HepG2 (cell line): Measurements from ENCODE around the gene ZFAND3.

Experiments used
- FOXK2 ChIP-seq: fragments of 450-650 bp; IDR thresholded peaks from 2 replicates; pipeline ENCODE4 v1.6.1; 2016
- GABPB1 ChIP-seq: IDR thresholded peaks from 2 replicates; pipeline ENCODE4 v1.6.1; 2016; ENCODE audit warnings: mild to moderate bottlenecking, missing genetic modification reagents, moderate library complexity, missing compliant biosample characterization
- HDAC6 ChIP-seq: fragments of 200-600 bp; sonication (generic); IDR thresholded peaks from 2 replicates; pipeline ENCODE4 v1.7.0; 2017; ENCODE audit warnings: mild to moderate bottlenecking, antibody characterized with exemption, low read length, low read depth
- HNRNPUL1 ChIP-seq: fragments of 200-400 bp; formaldehyde crosslinking; IDR thresholded peaks from 2 replicates; pipeline ENCODE4 v1.6.1; 2017; ENCODE audit warnings: low read depth, mild to moderate bottlenecking, low read length, moderate library complexity
- RXRA ChIP-seq: sonication (generic); formaldehyde crosslinking; IDR thresholded peaks from 2 replicates; pipeline ENCODE4 v1.5.1; 2020; ENCODE audit warnings: missing genetic modification reagents
- ZNF614 ChIP-seq: IDR thresholded peaks from 2 replicates; pipeline ENCODE4 v1.6.1; 2018; ENCODE audit warnings: missing biosample characterization, missing genetic modification reagents, inconsistent platforms, borderline replicate concordance

DNA sequence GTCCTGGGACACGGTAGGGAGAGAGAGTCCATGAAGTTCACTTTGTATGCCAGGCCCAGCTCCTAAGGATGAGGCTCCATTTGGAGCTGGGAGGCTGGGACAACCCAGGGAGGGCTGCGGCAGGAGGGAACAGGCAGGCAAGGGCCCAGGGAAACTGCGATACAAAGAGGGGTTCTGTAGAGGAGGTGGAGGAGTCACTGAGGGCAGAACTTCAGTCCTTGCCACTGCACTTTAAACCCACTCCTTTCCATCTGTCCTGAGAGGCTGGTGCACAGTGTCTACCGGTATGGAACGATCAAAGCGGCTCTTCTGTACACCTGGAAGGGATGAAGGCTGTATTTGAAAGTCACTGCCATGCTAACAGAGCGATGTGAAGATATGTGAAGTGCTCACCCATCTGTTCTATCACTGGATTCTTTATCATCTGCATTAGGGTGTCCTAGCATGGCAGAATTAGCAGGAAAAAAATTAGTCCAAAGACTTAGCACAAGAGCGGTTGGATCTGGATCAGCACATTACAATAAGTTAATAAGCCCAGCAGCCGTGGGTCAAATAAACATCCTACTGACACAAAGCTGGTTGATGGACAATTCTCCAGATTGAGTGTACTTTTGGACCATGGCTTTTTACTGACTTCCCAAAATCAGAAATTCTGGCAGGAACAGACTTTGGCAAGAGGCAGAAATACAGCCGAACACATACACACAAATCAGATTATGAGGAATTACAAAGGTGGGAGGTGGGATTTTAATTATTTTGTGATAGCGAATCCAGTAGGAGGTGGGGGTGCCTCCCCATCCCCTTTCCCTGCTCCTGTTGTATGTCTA lies 20.9 kb upstream of the ZFAND3 start:
- TF ChIP-seq HDAC6: no peak
- no peak for TF ChIP-seq FOXK2
- TF ChIP-seq GABPB1 (CRISPR knock-in tag): no peak
- TF ChIP-seq ZNF614 (CRISPR knock-in tag): no peak
- TF ChIP-seq HNRNPUL1: no peak
- no peak for TF ChIP-seq RXRA (CRISPR knock-in tag)
